CD4-positive, CD25-positive, alpha-beta regulatory T cell (primary cell): Measurements from ENCODE around the gene AGPAT4. TPM values are rescaled to one million over a fixed set of nuclear protein-coding genes. Genes with fewer than 3 reads are reported as not detected.

Experiments
- ATAC-seq, 2 donors: fragments of 150-1000 bp; cut with Tn5 transposase; one replicate each; pipeline ENCODE4 v1.10.0; 2021; ENCODE audit warnings: low read depth in 2 of 2, moderate number of reproducible peaks in 2 of 2, moderate library complexity in 1 of 2
- DNase-seq, 3 donors: peaks; one replicate each; pipeline versions ENCODE4 v3.0.0 to v3.0.0-alpha.2; 2012 to 2022; ENCODE audit warnings: mixed read lengths in 1 of 3
- H3K27ac ChIP-seq: one replicate; pipeline ENCODE4 v1.7.0; 2013; ENCODE audit warnings: mild to moderate bottlenecking, low read length; ENCODE audit not compliant: insufficient read depth, poor library complexity, severe bottlenecking
- H3K27me3 ChIP-seq: one replicate; pipeline ENCODE4 v1.7.0; 2013; ENCODE audit warnings: low read length; ENCODE audit not compliant: control insufficient read depth, insufficient read depth
- H3K36me3 ChIP-seq: one replicate; pipeline ENCODE4 v1.7.0; 2013; ENCODE audit warnings: mild to moderate bottlenecking, low read length, moderate library complexity; ENCODE audit not compliant: control insufficient read depth, insufficient read depth
- H3K4me1 ChIP-seq: 2 replicates; pipeline ENCODE4 v1.7.0; 2013; ENCODE audit warnings: mild to moderate bottlenecking, low read length; ENCODE audit not compliant: insufficient read depth, control insufficient read depth, poor library complexity, severe bottlenecking
- H3K4me3 ChIP-seq: one replicate; pipeline ENCODE4 v1.7.0; 2013; ENCODE audit warnings: low read depth, mild to moderate bottlenecking, low read length, moderate library complexity
- H3K9me3 ChIP-seq, 2 experiments: 1 replicate in 1 of 2; 2 replicates in 1 of 2; pipeline ENCODE4 v1.7.0; 2013; ENCODE audit warnings: low read length in 2 of 2, mild to moderate bottlenecking in 1 of 2, moderate library complexity in 1 of 2; ENCODE audit not compliant: control insufficient read depth in 2 of 2
- H3K27ac Mint-ChIP-seq, 3 donors: one replicate each; pipeline ENCODE4 v1.8.0; 2020 to 2022; ENCODE audit warnings: mild to moderate bottlenecking in 3 of 3, mixed read lengths in 3 of 3, moderate library complexity in 2 of 3
- H3K27me3 Mint-ChIP-seq: one replicate; pipeline ENCODE4 v1.8.0; 2022; ENCODE audit warnings: mild to moderate bottlenecking, mixed read lengths
- H3K36me3 Mint-ChIP-seq: one replicate; pipeline ENCODE4 v1.8.0; 2020; ENCODE audit warnings: mixed read lengths
- H3K4me1 Mint-ChIP-seq, 4 donors: one replicate each; pipeline ENCODE4 v1.8.0; 2020 to 2022; ENCODE audit warnings: mixed read lengths in 4 of 4, mild to moderate bottlenecking in 1 of 4
- H3K4me3 Mint-ChIP-seq, 4 donors: one replicate each; pipeline ENCODE4 v1.8.0; 2020 to 2022; ENCODE audit warnings: mild to moderate bottlenecking in 4 of 4, mixed read lengths in 4 of 4, moderate library complexity in 3 of 4
- H3K9me3 Mint-ChIP-seq, 7 donors: one replicate each; pipeline ENCODE4 v1.8.0; 2020 to 2022; ENCODE audit warnings: mixed read lengths in 7 of 7, mild to moderate bottlenecking in 3 of 7, moderate library complexity in 2 of 7
- polyA plus RNA-seq, 4 donors: library from polyadenylated mRNA; unstranded; fragments of 300-500 nt; fragmentation: Illumina TruSeq; gene quantifications; one replicate each; pipeline ENCODE4 v1.2.3, GENCODE V29; 2021
- total RNA-seq: library from RNA; stranded (reverse); gene quantifications from one replicate; pipeline ENCODE4 v1.2.3, GENCODE V29; 2022

Gene AGPAT4
- total and polyA plus RNA-seq, 5 donors from 2014 or later = 2.4 to 14.6 (median 4.1) TPM

DNA sequence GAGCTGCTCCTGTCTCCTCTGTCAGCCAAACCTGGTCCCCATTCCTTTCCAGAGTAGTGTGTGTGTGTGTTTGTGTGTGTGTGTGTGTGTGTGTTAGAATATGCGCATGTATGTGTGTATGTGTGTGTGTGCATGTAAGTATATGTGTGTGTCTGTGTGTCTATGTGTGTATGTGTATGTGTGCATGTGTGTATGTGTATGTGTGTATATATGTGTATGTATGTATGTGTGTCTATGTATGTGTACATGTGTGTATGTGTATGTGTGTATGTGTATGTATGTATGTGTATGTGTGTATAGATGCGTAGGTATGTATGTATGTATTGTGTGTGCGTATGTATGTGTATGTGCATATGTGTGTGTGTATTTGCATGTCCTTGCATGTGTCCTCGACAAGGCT lies 79.5 kb downstream of the AGPAT4 start:
- H3K9me3 Mint-ChIP-seq = peaks cover 4 to 13% (median 8%) of the 10 kb centered on the region in 7 donors
- H3K27me3 Mint-ChIP-seq = no peaks in the 10 kb centered on the region
- DNase-seq (no peak), ATAC-seq (no peak)
- H3K36me3 Mint-ChIP-seq = no peaks in the 10 kb centered on the region
- H3K4me3 Mint-ChIP-seq = no peak overlapping the region
- no peak overlapping the region for H3K27ac Mint-ChIP-seq
- H3K4me1 Mint-ChIP-seq = peaks cover 0 to 7% (median 0%) of the 10 kb centered on the region in 4 donors
- H3K4me1 ChIP-seq = no peaks in the 10 kb centered on the region
- no peaks in the 10 kb centered on the region for H3K36me3 ChIP-seq
- no peaks in the 10 kb centered on the region for H3K27me3 ChIP-seq
- no peak overlapping the region for H3K27ac ChIP-seq
- no peaks in the 10 kb centered on the region for H3K9me3 ChIP-seq
- H3K4me3 ChIP-seq = no peak overlapping the region

GRCh38 chr6:161192636-161193411 lies 81.0 kb downstream of the AGPAT4 start:
- H3K9me3 ChIP-seq = no peaks in the 10 kb centered on the region
- H3K27ac ChIP-seq = no peak overlapping the region
- no peaks in the 10 kb centered on the region for H3K4me1 ChIP-seq
- no peaks in the 10 kb centered on the region for H3K27me3 Mint-ChIP-seq
- H3K4me1 Mint-ChIP-seq = peaks cover 0 to 7% (median 0%) of the 10 kb centered on the region in 4 donors
- no peaks in the 10 kb centered on the region for H3K27me3 ChIP-seq
- no peaks in the 10 kb centered on the region for H3K36me3 ChIP-seq
- no peak overlapping the region for H3K4me3 ChIP-seq
- H3K27ac Mint-ChIP-seq = no peak overlapping the region
- DNase-seq = no peak
- no peak overlapping the region for H3K4me3 Mint-ChIP-seq
- H3K36me3 Mint-ChIP-seq = no peaks in the 10 kb centered on the region
- peaks cover 4 to 13% (median 8%) of the 10 kb centered on the region in 7 donors for H3K9me3 Mint-ChIP-seq
- ATAC-seq = no peak

GRCh38 chr6:161191671-161192070 lies 82.2 kb downstream of the AGPAT4 start:
- no peaks in the 10 kb centered on the region for H3K9me3 ChIP-seq
- no peaks in the 10 kb centered on the region for H3K36me3 ChIP-seq
- H3K9me3 Mint-ChIP-seq = peaks cover 4 to 13% (median 6%) of the 10 kb centered on the region in 7 donors
- no peaks in the 10 kb centered on the region for H3K27me3 ChIP-seq
- no peak overlapping the region for H3K27ac ChIP-seq
- no peaks in the 10 kb centered on the region for H3K4me1 ChIP-seq
- H3K4me3 Mint-ChIP-seq = no peak overlapping the region
- ATAC-seq (no peak), DNase-seq (no peak)
- H3K27ac Mint-ChIP-seq = no peak overlapping the region
- peaks cover 0 to 7% (median 0%) of the 10 kb centered on the region in 4 donors for H3K4me1 Mint-ChIP-seq
- no peaks in the 10 kb centered on the region for H3K36me3 Mint-ChIP-seq
- H3K4me3 ChIP-seq = no peak overlapping the region
- H3K27me3 Mint-ChIP-seq = no peaks in the 10 kb centered on the region

- Mint-ChIP-seq H3K4me3 (no peak overlapping the region), H3K4me1 (peaks cover 0 to 7% (median 0%) of the 10 kb centered on the region in 4 donors), H3K27me3 (no peaks in the 10 kb centered on the region), H3K27ac (no peak overlapping the region), H3K9me3 (peaks cover 2 to 13% (median 6%) of the 10 kb centered on the region in 7 donors), H3K36me3 (peaks cover 6% of the 10 kb centered on the region)
- DNase-seq (no peak), ATAC-seq (no peak)
- H3K27me3 ChIP-seq = no peaks in the 10 kb centered on the region
- no peaks in the 10 kb centered on the region for H3K4me1 ChIP-seq
- no peaks in the 10 kb centered on the region for H3K36me3 ChIP-seq
- H3K27ac ChIP-seq = no peak overlapping the region
- no peaks in the 10 kb centered on the region for H3K9me3 ChIP-seq
- H3K4me3 ChIP-seq = no peak overlapping the region
Measured at GRCh38 chr6:161191007-161191406, 82.9 kb downstream of the AGPAT4 start.

- no peaks in the 10 kb centered on the region for H3K36me3 ChIP-seq
- no peak for ATAC-seq
- H3K4me3 Mint-ChIP-seq = no peak overlapping the region
- peaks cover 2 to 13% (median 6%) of the 10 kb centered on the region in 7 donors for H3K9me3 Mint-ChIP-seq
- DNase-seq = no peak
- no peaks in the 10 kb centered on the region for H3K27me3 Mint-ChIP-seq
- H3K4me3 ChIP-seq = no peak overlapping the region
- H3K27ac Mint-ChIP-seq = no peak overlapping the region
- no peaks in the 10 kb centered on the region for H3K4me1 ChIP-seq
- no peaks in the 10 kb centered on the region for H3K27me3 ChIP-seq
- peaks cover 0 to 7% (median 0%) of the 10 kb centered on the region in 4 donors for H3K4me1 Mint-ChIP-seq
- no peaks in the 10 kb centered on the region for H3K9me3 ChIP-seq
- peaks cover 6% of the 10 kb centered on the region for H3K36me3 Mint-ChIP-seq
- H3K27ac ChIP-seq = no peak overlapping the region
Measured at GRCh38 chr6:161189891-161190290, 84.0 kb downstream of the AGPAT4 start.

DNA sequence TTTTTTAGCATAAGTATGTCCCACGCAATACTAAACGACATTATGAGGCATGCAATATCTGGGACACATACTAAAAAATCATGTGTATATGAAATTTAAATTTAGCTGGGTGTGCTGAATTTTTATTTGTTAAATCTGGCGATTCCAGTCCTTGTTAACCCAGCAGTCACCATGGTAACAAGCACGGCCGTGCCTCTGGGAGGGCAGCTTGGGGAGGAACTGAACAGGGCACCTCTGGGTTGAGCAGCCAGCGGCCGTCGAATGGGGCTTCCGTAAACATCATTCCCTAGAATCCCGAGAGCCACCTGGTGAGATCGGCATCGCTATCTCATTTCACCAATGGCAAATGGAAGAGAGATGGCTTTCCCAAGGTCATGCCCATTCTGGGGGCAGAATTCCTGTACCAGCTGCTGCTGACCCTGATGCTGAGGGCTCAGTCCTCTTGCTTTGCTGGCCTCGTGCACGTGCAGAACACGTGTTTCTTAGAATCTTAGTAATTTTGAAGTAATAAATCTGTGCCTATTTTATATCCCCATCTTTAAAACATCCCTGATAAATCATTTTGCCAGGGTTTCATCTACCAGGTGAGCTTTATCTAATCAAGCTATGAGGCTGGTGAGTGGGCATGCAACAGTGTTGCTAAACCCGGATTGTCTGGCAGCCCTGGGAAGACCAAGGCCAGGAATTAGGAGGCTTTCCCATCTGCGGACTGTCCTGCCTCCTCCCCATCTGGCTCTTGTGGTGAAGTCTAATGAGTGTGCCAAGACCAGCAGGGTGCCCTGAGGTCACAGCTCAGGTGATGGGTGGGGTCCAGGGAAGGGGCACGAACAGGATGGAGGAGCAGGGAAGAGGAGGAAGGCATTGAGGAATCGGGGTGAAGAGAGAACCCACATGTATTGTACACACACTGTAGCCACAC lies 85.1 kb downstream of the AGPAT4 start:
- peaks cover 2 to 13% (median 5%) of the 10 kb centered on the region in 7 donors for H3K9me3 Mint-ChIP-seq
- DNase-seq (no peak), ATAC-seq (no peak)
- H3K27ac Mint-ChIP-seq = no peak overlapping the region
- peaks cover 0 to 7% (median under 1%) of the 10 kb centered on the region in 4 donors for H3K4me1 Mint-ChIP-seq
- peaks cover 10% of the 10 kb centered on the region for H3K36me3 Mint-ChIP-seq
- H3K36me3 ChIP-seq = no peaks in the 10 kb centered on the region
- no peaks in the 10 kb centered on the region for H3K27me3 ChIP-seq
- H3K4me3 ChIP-seq = no peak overlapping the region
- H3K4me3 Mint-ChIP-seq = no peak overlapping the region
- H3K27me3 Mint-ChIP-seq = no peaks in the 10 kb centered on the region
- H3K27ac ChIP-seq = no peak overlapping the region
- H3K4me1 ChIP-seq = no peaks in the 10 kb centered on the region
- no peaks in the 10 kb centered on the region for H3K9me3 ChIP-seq

DNA sequence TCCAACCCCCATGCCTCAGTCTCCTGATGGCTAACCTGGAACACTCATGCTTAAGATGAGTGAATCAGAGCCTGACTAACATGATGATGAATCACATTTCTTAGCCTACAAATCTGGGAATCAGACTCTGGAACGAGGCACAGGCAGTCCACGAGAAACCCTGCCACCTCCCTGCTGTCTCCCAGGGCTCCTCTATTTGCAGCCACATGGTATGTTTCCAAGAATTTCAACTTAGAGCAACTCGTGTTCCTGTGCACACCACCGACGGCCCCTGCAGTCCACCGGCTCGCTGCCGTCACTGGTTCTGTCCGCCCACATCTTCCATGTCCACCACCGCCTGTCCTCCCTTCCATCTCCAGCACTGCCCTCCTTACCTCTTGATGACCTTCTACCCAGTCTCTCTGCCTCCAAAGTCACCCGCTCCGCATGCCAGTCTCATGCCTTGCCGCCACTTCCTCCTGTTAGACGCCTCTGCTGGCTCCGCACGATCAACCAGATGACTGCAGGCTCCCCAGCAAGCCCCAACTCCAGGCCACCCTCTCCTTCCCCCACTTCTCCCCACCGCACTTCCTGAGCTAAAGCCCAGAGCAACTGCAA lies 87.6 kb downstream of the AGPAT4 start:
- no peaks in the 10 kb centered on the region for H3K4me1 ChIP-seq
- Mint-ChIP-seq H3K27me3 (no peaks in the 10 kb centered on the region), H3K4me3 (no peak overlapping the region), H3K9me3 (peaks cover 0 to 5% (median 3%) of the 10 kb centered on the region in 7 donors), H3K27ac (peak overlapping the region in 1 of 3 donors; percentile 76), H3K36me3 (peaks cover 14% of the 10 kb centered on the region), H3K4me1 (peaks cover 0 to 7% (median under 1%) of the 10 kb centered on the region in 4 donors)
- no peak overlapping the region for H3K27ac ChIP-seq
- DNase-seq (peak in 1 of 3 donors; percentile 3), ATAC-seq (no peak)
- no peaks in the 10 kb centered on the region for H3K27me3 ChIP-seq
- no peak overlapping the region for H3K4me3 ChIP-seq
- no peaks in the 10 kb centered on the region for H3K9me3 ChIP-seq
- no peaks in the 10 kb centered on the region for H3K36me3 ChIP-seq
